Mesenchymal stem cell (in vitro differentiated cells and primary cell): ENCODE results near the gene HARBI1.

Experiments used
- DNase-seq: peaks from one replicate; pipeline ENCODE4 v3.0.0-alpha.2; 2013
- H2AFZ ChIP-seq: one replicate; pipeline ENCODE4 v1.6.1; 2013; ENCODE audit warnings: low read depth, mild to moderate bottlenecking, control low read depth, inconsistent platforms, low read length, moderate library complexity
- H2AK5ac ChIP-seq: 2 replicates; pipeline ENCODE4 v1.6.1; 2013; ENCODE audit warnings: low read length, moderate library complexity, mild to moderate bottlenecking, inconsistent platforms; ENCODE audit not compliant: severe bottlenecking
- H2BK120ac ChIP-seq: one replicate; pipeline ENCODE4 v1.6.1; 2013; ENCODE audit warnings: low read depth, mild to moderate bottlenecking, inconsistent platforms, low read length, moderate library complexity
- H2BK12ac ChIP-seq, 2 experiments: one replicate each; pipeline ENCODE4 v1.6.1; 2013; ENCODE audit warnings: inconsistent platforms in 2 of 2, low read length in 2 of 2, mild to moderate bottlenecking in 2 of 2, moderate library complexity in 2 of 2, control low read depth in 1 of 2
- H2BK15ac ChIP-seq: one replicate; pipeline ENCODE4 v1.6.1; 2013; ENCODE audit warnings: mild to moderate bottlenecking, low read depth, inconsistent platforms; ENCODE audit not compliant: poor library complexity, severe bottlenecking
- H2BK5ac ChIP-seq: 2 replicates; pipeline ENCODE4 v1.6.1; 2013; ENCODE audit warnings: low read depth, mild to moderate bottlenecking, low read length, control low read depth, inconsistent platforms; ENCODE audit not compliant: poor library complexity, severe bottlenecking
- H3K14ac ChIP-seq, 2 experiments: one replicate each; pipeline ENCODE4 v1.6.1; 2013; ENCODE audit warnings: inconsistent platforms in 2 of 2, low read length in 2 of 2, control low read depth in 1 of 2, mild to moderate bottlenecking in 1 of 2, moderate library complexity in 1 of 2
- H3K18ac ChIP-seq, 2 experiments: one replicate each; pipeline ENCODE4 v1.6.1; 2013; ENCODE audit warnings: inconsistent platforms in 2 of 2, low read length in 2 of 2, control low read depth in 1 of 2, low read depth in 1 of 2, mild to moderate bottlenecking in 1 of 2
- H3K23ac ChIP-seq, 2 experiments: one replicate each; pipeline ENCODE4 v1.6.1; 2013; ENCODE audit warnings: inconsistent platforms in 2 of 2, low read length in 2 of 2, mild to moderate bottlenecking in 2 of 2, moderate library complexity in 2 of 2, control low read depth in 1 of 2
- H3K27ac ChIP-seq: 2 replicates; pipeline ENCODE4 v1.5.1; 2013; ENCODE audit warnings: mild to moderate bottlenecking, moderate library complexity, low read length, control low read depth, inconsistent platforms; ENCODE audit not compliant: poor library complexity, severe bottlenecking
- H3K27me3 ChIP-seq, 2 experiments: 2 replicates each; pipeline versions ENCODE4 v1.6.1 to v1.7.0; 2013; ENCODE audit warnings: low read length in 2 of 2, mild to moderate bottlenecking in 2 of 2, moderate library complexity in 2 of 2, control low read depth in 1 of 2, inconsistent platforms in 1 of 2; ENCODE audit not compliant: control insufficient read depth in 1 of 2, insufficient read depth in 1 of 2
- H3K36me3 ChIP-seq, 2 experiments: 2 replicates each; pipeline versions ENCODE4 v1.6.1 to v1.7.0; 2013; ENCODE audit warnings: low read length in 2 of 2, control low read depth in 1 of 2, inconsistent platforms in 1 of 2, low read depth in 1 of 2, mild to moderate bottlenecking in 1 of 2; ENCODE audit not compliant: insufficient read depth in 2 of 2, control insufficient read depth in 1 of 2
- H3K4ac ChIP-seq, 2 experiments: one replicate each; pipeline ENCODE4 v1.6.1; 2013; ENCODE audit warnings: inconsistent platforms in 2 of 2, low read length in 2 of 2, mild to moderate bottlenecking in 2 of 2, moderate library complexity in 2 of 2, control low read depth in 1 of 2, low read depth in 1 of 2
- H3K4me1 ChIP-seq: 2 replicates; pipeline ENCODE4 v1.6.1; 2013; ENCODE audit warnings: low read depth, low read length, control low read depth; ENCODE audit not compliant: control insufficient read depth, insufficient read depth
- H3K4me2 ChIP-seq: 2 replicates; pipeline ENCODE4 v1.6.1; 2013; ENCODE audit warnings: low read length, mild to moderate bottlenecking, inconsistent platforms; ENCODE audit not compliant: poor library complexity, severe bottlenecking
- H3K4me3 ChIP-seq, 2 experiments: 2 replicates each; pipeline versions ENCODE4 v1.5.1 to v1.7.0; 2013; ENCODE audit warnings: low read length in 2 of 2, mild to moderate bottlenecking in 2 of 2, control low read depth in 1 of 2, low read depth in 1 of 2; ENCODE audit not compliant: insufficient read depth in 1 of 2
- H3K79me1 ChIP-seq: replicated peaks from 2 replicates; pipeline ENCODE4 v1.6.1; 2013; ENCODE audit warnings: mild to moderate bottlenecking, control low read depth, low read length, inconsistent platforms; ENCODE audit not compliant: poor library complexity, severe bottlenecking
- H3K9ac ChIP-seq: 2 replicates; pipeline ENCODE4 v1.7.0; 2013; ENCODE audit warnings: mild to moderate bottlenecking, low read length, moderate library complexity
- H3K9me3 ChIP-seq: 2 replicates; pipeline ENCODE4 v1.7.0; 2013; ENCODE audit warnings: mild to moderate bottlenecking, low read length; ENCODE audit not compliant: control insufficient read depth
- H4K8ac ChIP-seq: one replicate; pipeline ENCODE4 v1.6.1; 2013; ENCODE audit warnings: inconsistent platforms, mild to moderate bottlenecking, low read length, moderate library complexity
- H4K91ac ChIP-seq: one replicate; pipeline ENCODE4 v1.6.1; 2013; ENCODE audit warnings: mild to moderate bottlenecking, low read length, inconsistent platforms
- WGBS: methylation state at CpG from one replicate; pipeline ENCODE4 v1.1.7; 2013; ENCODE audit warnings: mixed read lengths; 5-methylcytosine and 5-hydroxymethylcytosine counted together

HARBI1 gene

DNA sequence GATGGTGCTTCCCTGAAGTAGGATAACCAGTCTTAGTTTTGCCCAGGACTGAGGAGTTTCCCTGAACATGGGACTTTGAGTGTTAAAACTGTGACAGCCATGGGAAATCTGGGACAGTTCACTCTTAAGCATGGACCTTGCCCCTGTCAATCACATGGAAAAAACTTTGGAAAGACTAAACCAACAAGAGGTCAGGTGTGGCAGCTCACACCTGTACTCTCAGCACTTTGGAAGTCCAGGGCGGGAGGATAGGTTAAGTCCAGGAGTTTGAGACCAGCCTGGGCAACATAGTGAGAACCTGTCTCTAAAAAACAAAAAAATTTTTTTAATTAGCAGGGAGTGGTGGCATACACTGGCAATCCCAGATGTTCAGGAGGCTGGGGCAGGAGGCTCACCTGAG, 19.9 kb downstream of the HARBI1 start:
- DNase-seq: no peak

GRCh38 chr11:46594785-46595184, 22.2 kb downstream of the HARBI1 start:
- WGBS: 93% methylated on average over 10 of the region's 10 CpGs

More for the DNA sequence above, 19.9 kb downstream of the HARBI1 start:
- H3K27ac ChIP-seq: no peak overlapping the region
- 77% methylated on average over 1 of the region's 1 CpG for WGBS
- no peaks in the 10 kb centered on the region for H3K79me1 ChIP-seq
- peaks cover 3% of the 10 kb centered on the region for H3K4me1 ChIP-seq
- no peaks in the 10 kb centered on the region for H3K36me3 ChIP-seq
- no peaks in the 10 kb centered on the region for H3K27me3 ChIP-seq
- no peak overlapping the region for H2BK15ac ChIP-seq
- H3K4me3 ChIP-seq: no peak overlapping the region
- H2AK5ac ChIP-seq: no peak overlapping the region
- no peak overlapping the region for H3K23ac ChIP-seq
- no peak overlapping the region for H3K18ac ChIP-seq
- no peaks in the 10 kb centered on the region for H3K9me3 ChIP-seq
- no peak overlapping the region for H2BK12ac ChIP-seq
- H3K9ac ChIP-seq: no peak overlapping the region
- H3K4ac ChIP-seq: no peak overlapping the region
- H3K14ac ChIP-seq: no peak overlapping the region
- no peak overlapping the region for H4K91ac ChIP-seq
- no peak overlapping the region for H2AFZ ChIP-seq
- no peak overlapping the region for H2BK5ac ChIP-seq
- H2BK120ac ChIP-seq: no peak overlapping the region
- H3K4me2 ChIP-seq: no peak overlapping the region
- no peak overlapping the region for H4K8ac ChIP-seq

DNA sequence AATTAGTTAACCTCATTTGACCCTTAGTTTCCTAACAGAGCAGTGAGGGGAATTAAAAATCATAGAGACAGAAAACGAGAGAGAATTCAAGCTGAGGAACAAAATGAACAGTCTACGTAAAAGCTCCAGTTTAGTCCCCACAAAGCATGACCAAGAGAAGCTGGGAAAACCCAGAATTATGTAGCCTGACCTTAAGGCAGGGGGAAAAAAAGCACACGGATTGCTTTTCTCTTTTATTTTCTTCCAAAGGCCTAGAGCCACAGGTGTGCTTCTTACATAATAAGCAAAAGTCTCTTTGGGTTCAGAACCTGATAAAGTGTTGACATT, 22.7 kb downstream of the HARBI1 start:
- Histone ChIP-seq H3K14ac (no peak overlapping the region), H2AFZ (peak overlapping the region; percentile 11), H4K91ac (no peak overlapping the region), H3K36me3 (no peaks in the 10 kb centered on the region), H2BK5ac (no peak overlapping the region), H2BK120ac (no peak overlapping the region), H3K27me3 (no peaks in the 10 kb centered on the region), H3K9me3 (no peaks in the 10 kb centered on the region), H2AK5ac (no peak overlapping the region), H2BK12ac (no peak overlapping the region), H4K8ac (no peak overlapping the region), H3K4me1 (peaks cover 8% of the 10 kb centered on the region), H3K9ac (peak overlapping the region; percentile 96), H3K27ac (peak overlapping the region; percentile 17), H3K4me3 (peak overlapping the region in 1 of 2 experiments; percentile 96), H3K23ac (no peak overlapping the region), H3K79me1 (no peaks in the 10 kb centered on the region), H3K18ac (peak overlapping the region in 1 of 2 experiments; percentile 43), H3K4ac (peak overlapping the region in 1 of 2 experiments; percentile 58), H2BK15ac (no peak overlapping the region), H3K4me2 (peak overlapping the region; percentile 95)
- WGBS: 45% methylated on average over 3 of the region's 3 CpGs
- DNase-seq: peak; percentile 68

More at GRCh38 chr11:46594785-46595184, 22.2 kb downstream of the HARBI1 start:
- Histone ChIP-seq H3K23ac (no peak overlapping the region), H3K14ac (no peak overlapping the region), H3K4ac (no peak overlapping the region), H3K79me1 (no peaks in the 10 kb centered on the region), H2AFZ (no peak overlapping the region), H4K8ac (peak overlapping the region; percentile 45), H3K9me3 (no peaks in the 10 kb centered on the region), H3K18ac (no peak overlapping the region), H3K4me3 (no peak overlapping the region), H3K36me3 (no peaks in the 10 kb centered on the region), H2AK5ac (no peak overlapping the region), H2BK12ac (no peak overlapping the region), H3K4me1 (peaks cover 8% of the 10 kb centered on the region), H4K91ac (no peak overlapping the region), H3K27me3 (no peaks in the 10 kb centered on the region), H3K4me2 (no peak overlapping the region), H2BK15ac (no peak overlapping the region), H2BK5ac (no peak overlapping the region), H2BK120ac (no peak overlapping the region), H3K27ac (no peak overlapping the region), H3K9ac (peak overlapping the region; percentile 96)
- no peak for DNase-seq

GRCh38 chr11:46593550-46594373, 23.3 kb downstream of the HARBI1 start, which contains the start of gene AMBRA1:
Gene AMBRA1, minus strand, starts transcription at chr11:46594023. Its CDS starts 45,643 bp downstream, at chr11:46548380.
- DNase-seq: peak; percentile 96
- no peak within 1 kb of the TSS for H2AK5ac ChIP-seq
- H3K27ac ChIP-seq: peak within 1 kb of the TSS; percentile 78
- H4K8ac ChIP-seq: peak within 1 kb of the TSS; percentile 85
- no peaks in the 10 kb centered on the region for H3K27me3 ChIP-seq
- H3K36me3 ChIP-seq: no peaks in the 10 kb centered on the region
- peak within 1 kb of the TSS; percentile 44 for H2BK15ac ChIP-seq
- peak within 1 kb of the TSS in 1 of 2 experiments; percentile 92 for H3K14ac ChIP-seq
- peak within 1 kb of the TSS in 1 of 2 experiments; percentile 11 for H2BK12ac ChIP-seq
- no peak within 1 kb of the TSS for H2BK120ac ChIP-seq
- peak within 1 kb of the TSS; percentile 66 for H2AFZ ChIP-seq
- no peak within 1 kb of the TSS for H2BK5ac ChIP-seq
- peaks cover 8% of the 10 kb centered on the region for H3K4me1 ChIP-seq
- peak within 1 kb of the TSS; percentile 68 for H4K91ac ChIP-seq
- WGBS: 1% methylated on average over 43 of the region's 54 CpGs
- H3K18ac ChIP-seq: peak within 1 kb of the TSS; percentile 88 to 91
- H3K4me3 ChIP-seq: peak within 1 kb of the TSS; percentile 94 to 96
- peak within 1 kb of the TSS in 1 of 2 experiments; percentile 66 for H3K23ac ChIP-seq
- H3K79me1 ChIP-seq: no peaks in the 10 kb centered on the region
- peak within 1 kb of the TSS; percentile 96 for H3K9ac ChIP-seq
- peak within 1 kb of the TSS; percentile 95 for H3K4me2 ChIP-seq
- H3K9me3 ChIP-seq: no peaks in the 10 kb centered on the region
- peak within 1 kb of the TSS; percentile 57 to 88 for H3K4ac ChIP-seq
